GM12872 (cell line): Measurements from ENCODE around the gene HCST.

Experiments used
- TF ChIP-seq, protein P1 (sequence below): IDR thresholded peaks from 3 replicates; pipeline ENCODE4 v1.5.1; 2011; ENCODE audit warnings: low read depth, mild to moderate bottlenecking, low read length, moderate library complexity; ENCODE audit not compliant: insufficient read depth

HCST gene

GRCh38 chr19:35890113-35890650 lies 12.1 kb upstream of the HCST start:
- TF ChIP-seq, protein P1, sequence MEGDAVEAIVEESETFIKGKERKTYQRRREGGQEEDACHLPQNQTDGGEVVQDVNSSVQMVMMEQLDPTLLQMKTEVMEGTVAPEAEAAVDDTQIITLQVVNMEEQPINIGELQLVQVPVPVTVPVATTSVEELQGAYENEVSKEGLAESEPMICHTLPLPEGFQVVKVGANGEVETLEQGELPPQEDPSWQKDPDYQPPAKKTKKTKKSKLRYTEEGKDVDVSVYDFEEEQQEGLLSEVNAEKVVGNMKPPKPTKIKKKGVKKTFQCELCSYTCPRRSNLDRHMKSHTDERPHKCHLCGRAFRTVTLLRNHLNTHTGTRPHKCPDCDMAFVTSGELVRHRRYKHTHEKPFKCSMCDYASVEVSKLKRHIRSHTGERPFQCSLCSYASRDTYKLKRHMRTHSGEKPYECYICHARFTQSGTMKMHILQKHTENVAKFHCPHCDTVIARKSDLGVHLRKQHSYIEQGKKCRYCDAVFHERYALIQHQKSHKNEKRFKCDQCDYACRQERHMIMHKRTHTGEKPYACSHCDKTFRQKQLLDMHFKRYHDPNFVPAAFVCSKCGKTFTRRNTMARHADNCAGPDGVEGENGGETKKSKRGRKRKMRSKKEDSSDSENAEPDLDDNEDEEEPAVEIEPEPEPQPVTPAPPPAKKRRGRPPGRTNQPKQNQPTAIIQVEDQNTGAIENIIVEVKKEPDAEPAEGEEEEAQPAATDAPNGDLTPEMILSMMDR = no peak

- TF ChIP-seq, protein P1 = no peak
These were observed 8.0 kb upstream of the HCST start for GRCh38 chr19:35894342-35894741.

- TF ChIP-seq, protein P1 = no peak
These were observed 6.3 kb upstream of the HCST start for GRCh38 chr19:35895911-35896642.

GRCh38 chr19:35896643-35897040 lies 5.7 kb upstream of the HCST start:
- TF ChIP-seq, protein P1 = no peak

GRCh38 chr19:35897706-35898451 lies 4.5 kb upstream of the HCST start:
- TF ChIP-seq, protein P1 = no peak

DNA sequence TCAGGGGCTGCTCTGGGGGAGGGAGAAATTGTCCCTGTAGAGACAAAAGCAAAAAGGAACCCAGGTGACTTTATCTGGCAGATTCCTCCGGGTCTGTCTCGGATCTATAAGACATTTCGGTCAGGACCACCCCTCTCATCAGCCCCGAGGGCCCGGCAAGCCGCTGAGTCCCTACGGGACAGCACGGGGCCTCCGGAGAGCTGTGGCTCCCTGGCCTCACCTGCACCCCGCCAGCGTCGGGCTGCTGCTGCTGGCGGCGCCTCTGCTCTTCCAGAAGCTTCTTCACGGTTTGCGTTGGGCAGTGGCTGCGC lies 3.9 kb upstream of the HCST start:
- TF ChIP-seq, protein P1 = no peak

DNA sequence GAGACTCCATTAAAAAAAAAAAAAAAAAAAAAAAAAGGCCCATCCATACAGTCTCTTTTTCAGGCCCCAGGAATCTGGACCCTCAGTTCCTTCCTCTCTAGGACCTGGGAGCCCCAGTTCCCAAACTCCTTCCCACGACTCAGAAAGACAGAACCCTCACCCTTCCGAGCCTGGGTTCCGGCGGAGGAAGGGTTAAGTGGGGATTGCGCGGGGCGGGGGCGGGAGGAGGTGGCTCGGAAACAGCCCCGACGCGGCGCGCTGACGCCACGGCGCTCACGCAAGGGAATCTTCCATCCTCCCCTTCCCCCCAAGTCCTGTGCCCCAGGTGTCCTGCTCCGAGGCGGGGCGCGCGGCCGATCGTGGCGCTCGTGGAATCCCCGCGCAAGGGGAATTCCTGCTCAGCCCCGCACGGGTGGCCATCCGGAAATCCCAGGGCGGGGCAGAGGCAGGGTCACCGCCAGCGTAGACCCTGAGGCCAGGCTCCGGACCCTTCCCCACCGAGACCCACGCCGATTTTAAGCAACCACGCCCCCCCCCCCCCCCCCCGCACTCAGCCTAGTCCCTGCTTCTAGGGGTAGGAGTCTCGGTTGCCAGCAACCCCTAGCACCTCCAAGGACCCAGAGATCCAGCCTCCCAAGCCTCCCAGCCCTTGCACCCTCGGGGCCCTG lies 2.6 kb upstream of the HCST start:
- TF ChIP-seq, protein P1 = no peak
